Tibial nerve (tissue), 4 donors: ENCODE results near the gene CDKN2A.

ENCODE experiments used
- EP300 ChIP-seq, 2 donors: sonication (generic); formaldehyde crosslinking; IDR thresholded peaks; one replicate each; pipeline ENCODE4 v1.6.1; 2017; ENCODE audit warnings: antibody characterized with exemption in 2 of 2, mild to moderate bottlenecking in 1 of 2
- POLR2A ChIP-seq, 2 donors: fragments of 450-650 bp; IDR thresholded peaks; one replicate each; pipeline ENCODE4 v1.6.1; 2017; ENCODE audit warnings: antibody characterized with exemption in 2 of 2, mild to moderate bottlenecking in 2 of 2, moderate library complexity in 2 of 2
- TF ChIP-seq, protein P1 (sequence below), 5 experiments: fragments of 200-600 bp in 3 of 5; fragments of 450-650 bp in 2 of 5; sonication (generic) in 3 of 5; IDR thresholded peaks; one replicate each; pipeline ENCODE4 v1.5.1; 2016 to 2019; ENCODE audit warnings: antibody characterized with exemption in 5 of 5, mild to moderate bottlenecking in 3 of 5, moderate library complexity in 2 of 5

DNA sequence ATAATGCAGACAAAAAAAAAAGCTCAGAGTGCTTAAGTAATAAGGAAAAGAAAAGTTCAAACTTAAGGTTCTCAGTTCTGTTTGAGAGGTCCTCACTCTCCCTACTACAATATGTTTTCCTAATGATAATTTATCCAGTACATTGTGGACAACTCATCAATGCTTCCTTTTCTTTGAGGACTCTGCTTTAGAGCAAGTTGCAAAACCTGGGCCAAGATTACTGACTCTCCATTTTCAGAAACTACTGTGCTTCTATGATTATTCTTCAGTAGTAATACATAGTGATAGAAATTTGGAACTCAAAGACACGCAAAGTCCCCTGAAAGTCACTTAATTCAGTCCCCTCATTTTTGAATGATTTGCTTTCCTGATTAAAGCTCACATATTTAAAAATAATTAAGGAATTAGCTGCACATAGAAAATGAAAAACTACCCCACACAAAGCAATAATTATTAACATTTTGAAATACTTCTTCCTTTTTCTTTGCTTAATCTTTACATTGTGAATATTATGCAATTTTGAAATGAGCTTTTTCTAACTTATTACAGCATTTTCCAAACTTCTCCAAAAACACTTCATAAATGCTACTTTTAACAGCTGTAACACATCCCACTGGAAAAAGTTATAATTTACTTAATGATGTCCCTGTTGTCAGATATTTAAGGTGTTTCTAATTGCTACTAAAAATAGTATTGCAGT is 11.2 kb downstream of the CDKN2A start:
- TF ChIP-seq, protein P1, sequence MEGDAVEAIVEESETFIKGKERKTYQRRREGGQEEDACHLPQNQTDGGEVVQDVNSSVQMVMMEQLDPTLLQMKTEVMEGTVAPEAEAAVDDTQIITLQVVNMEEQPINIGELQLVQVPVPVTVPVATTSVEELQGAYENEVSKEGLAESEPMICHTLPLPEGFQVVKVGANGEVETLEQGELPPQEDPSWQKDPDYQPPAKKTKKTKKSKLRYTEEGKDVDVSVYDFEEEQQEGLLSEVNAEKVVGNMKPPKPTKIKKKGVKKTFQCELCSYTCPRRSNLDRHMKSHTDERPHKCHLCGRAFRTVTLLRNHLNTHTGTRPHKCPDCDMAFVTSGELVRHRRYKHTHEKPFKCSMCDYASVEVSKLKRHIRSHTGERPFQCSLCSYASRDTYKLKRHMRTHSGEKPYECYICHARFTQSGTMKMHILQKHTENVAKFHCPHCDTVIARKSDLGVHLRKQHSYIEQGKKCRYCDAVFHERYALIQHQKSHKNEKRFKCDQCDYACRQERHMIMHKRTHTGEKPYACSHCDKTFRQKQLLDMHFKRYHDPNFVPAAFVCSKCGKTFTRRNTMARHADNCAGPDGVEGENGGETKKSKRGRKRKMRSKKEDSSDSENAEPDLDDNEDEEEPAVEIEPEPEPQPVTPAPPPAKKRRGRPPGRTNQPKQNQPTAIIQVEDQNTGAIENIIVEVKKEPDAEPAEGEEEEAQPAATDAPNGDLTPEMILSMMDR (IDR thresholded peaks at IDR 0.05), result no peak
- TF ChIP-seq EP300 (IDR thresholded peaks at IDR 0.05) (no peak), POLR2A (IDR thresholded peaks at IDR 0.05) (no peak)
